IMR-90 (cell line): ENCODE measurements around the gene NARS2. TPM values are rescaled to one million over a fixed set of nuclear protein-coding genes. Genes with fewer than 3 reads are reported as not detected.

Source experiments
- ATAC-seq: fragments of 200-7000 bp; cut with Tn5 transposase; 2 replicates; pipeline ENCODE4 v1.9.1; 2020; ENCODE audit warnings: low read depth, mild to moderate bottlenecking, moderate library complexity
- BruUV-seq: library from RNA; stranded (reverse); fragments of 400-500 nt; replicated peaks from 2 replicates; lab custom pipeline; 2021; lab: Mats Ljungman, UMichigan
- CTCF ChIA-PET: fragments of 300-600 bp; formaldehyde crosslinking; extraction: SDS; loops from one replicate; lab custom pipeline; 2021; ENCODE audit warnings: antibody characterized with exemption; lab: Yijun Ruan, JAX
- POLR2A ChIA-PET: fragments of 300-600 bp; sonication (Branson Sonifier 250); formaldehyde crosslinking; loops from one replicate; lab custom pipeline; 2022; ENCODE audit warnings: antibody characterized with exemption; ENCODE audit not compliant: unreplicated experiment; lab: Charles Lee
- DNase-seq: peaks from one replicate; pipeline ENCODE4 v3.0.0; 2013
- H2AFZ ChIP-seq: replicated peaks from 2 replicates; pipeline ENCODE3; 2013; ENCODE audit warnings: low read length, mild to moderate bottlenecking; ENCODE audit not compliant: poor library complexity
- H2AK5ac ChIP-seq: 2 replicates; pipeline ENCODE4 v1.6.1; 2013; ENCODE audit warnings: low read depth, low read length, inconsistent platforms
- H2AK9ac ChIP-seq: replicated peaks from 2 replicates; pipeline ENCODE3; 2013; ENCODE audit warnings: mild to moderate bottlenecking, low read depth, low read length, moderate library complexity; ENCODE audit not compliant: poor library complexity
- H2BK120ac ChIP-seq: 2 replicates; pipeline ENCODE4 v1.6.1; 2013; ENCODE audit warnings: low read depth, low read length, inconsistent platforms
- H2BK15ac ChIP-seq: 3 replicates; pipeline ENCODE4 v1.6.1; 2013; ENCODE audit warnings: low read depth, low read length, inconsistent platforms
- H2BK20ac ChIP-seq: 2 replicates; pipeline ENCODE4 v1.6.1; 2013; ENCODE audit warnings: low read depth, mild to moderate bottlenecking, inconsistent platforms, low read length, moderate library complexity
- H2BK5ac ChIP-seq: 2 replicates; pipeline ENCODE4 v1.6.1; 2013; ENCODE audit warnings: mild to moderate bottlenecking, low read depth, low read length, inconsistent platforms; ENCODE audit not compliant: poor library complexity, severe bottlenecking
- H3K14ac ChIP-seq: replicated peaks from 2 replicates; pipeline ENCODE4 v1.6.1; 2013; ENCODE audit warnings: low read depth, low read length, inconsistent platforms
- H3K18ac ChIP-seq: 2 replicates; pipeline ENCODE4 v1.6.1; 2013; ENCODE audit warnings: low read depth, low read length, control low read depth
- H3K23ac ChIP-seq: 2 replicates; pipeline ENCODE4 v1.6.1; 2013; ENCODE audit warnings: low read depth, low read length, inconsistent platforms
- H3K27ac ChIP-seq: 2 replicates; pipeline ENCODE4 v1.5.1; 2013; ENCODE audit warnings: mild to moderate bottlenecking, control low read depth, low read length; ENCODE audit not compliant: insufficient read depth
- H3K27me3 ChIP-seq: 2 replicates; pipeline ENCODE4 v1.6.1; 2013; ENCODE audit warnings: low read length; ENCODE audit not compliant: control insufficient read depth, insufficient read depth
- H3K36me3 ChIP-seq: 2 replicates; pipeline ENCODE4 v1.6.1; 2013; ENCODE audit warnings: low read length, mixed read lengths; ENCODE audit not compliant: control insufficient read depth, insufficient read depth
- H3K4ac ChIP-seq: 2 replicates; pipeline ENCODE4 v1.6.1; 2013; ENCODE audit warnings: low read depth, low read length, inconsistent platforms
- H3K4me1 ChIP-seq: 2 replicates; pipeline ENCODE4 v1.6.1; 2013; ENCODE audit warnings: low read length, mixed read lengths; ENCODE audit not compliant: control insufficient read depth, insufficient read depth
- H3K4me2 ChIP-seq: 2 replicates; pipeline ENCODE4 v1.6.1; 2013; ENCODE audit warnings: low read depth, mild to moderate bottlenecking, control low read depth, low read length, moderate library complexity
- H3K4me3 ChIP-seq: 2 replicates; pipeline ENCODE4 v1.5.1; 2013; ENCODE audit warnings: low read depth, mild to moderate bottlenecking, control low read depth, low read length, moderate library complexity; ENCODE audit not compliant: insufficient read depth
- H3K56ac ChIP-seq: 2 replicates; pipeline ENCODE4 v1.6.1; 2013; ENCODE audit warnings: low read length, inconsistent platforms; ENCODE audit not compliant: insufficient read depth; ENCODE audit errors: extremely low read depth
- H3K79me1 ChIP-seq, 2 experiments: 2 replicates each; pipeline ENCODE4 v1.6.1; 2013; ENCODE audit warnings: low read length in 2 of 2, inconsistent platforms in 1 of 2, low read depth in 1 of 2
- H3K9ac ChIP-seq: 2 replicates; pipeline ENCODE4 v1.6.1; 2013; ENCODE audit warnings: low read depth, low read length, control low read depth
- H3K9me1 ChIP-seq: 2 replicates; pipeline ENCODE4 v1.6.1; 2013; ENCODE audit warnings: low read length, inconsistent platforms; ENCODE audit not compliant: insufficient read depth
- H3K9me3 ChIP-seq: 2 replicates; pipeline ENCODE4 v1.6.1; 2013; ENCODE audit warnings: low read length; ENCODE audit not compliant: control insufficient read depth, insufficient read depth
- H4K20me1 ChIP-seq: 2 replicates; pipeline ENCODE4 v1.6.1; 2013; ENCODE audit warnings: low read length, inconsistent platforms; ENCODE audit not compliant: insufficient read depth
- H4K5ac ChIP-seq: 2 replicates; pipeline ENCODE4 v1.6.1; 2013; ENCODE audit warnings: mild to moderate bottlenecking, low read depth, low read length, control low read depth
- H4K8ac ChIP-seq, 2 experiments: 2 replicates each; pipeline ENCODE4 v1.6.1; 2013; ENCODE audit warnings: low read depth in 2 of 2, low read length in 2 of 2, control low read depth in 1 of 2, inconsistent platforms in 1 of 2
- H4K91ac ChIP-seq: 2 replicates; pipeline ENCODE4 v1.6.1; 2013; ENCODE audit warnings: low read depth, low read length, inconsistent platforms; ENCODE audit not compliant: insufficient read depth
- BHLHE40 ChIP-seq: fragments of 150-350 bp; IDR thresholded peaks from 2 replicates; pipeline ENCODE4 v1.6.1; 2016; ENCODE audit warnings: mild to moderate bottlenecking, low read depth, low read length
- CEBPB ChIP-seq: IDR thresholded peaks from 2 replicates; pipeline ENCODE4 v1.6.1; 2012; ENCODE audit warnings: low read depth, low read length, improper control_type of control experiment
- ELK1 ChIP-seq: fragments of 150-350 bp; IDR thresholded peaks from 2 replicates; pipeline ENCODE4 v1.6.1; 2016; ENCODE audit warnings: low read depth, mild to moderate bottlenecking, low read length, moderate library complexity, borderline replicate concordance
- MAFK ChIP-seq: IDR thresholded peaks from 2 replicates; pipeline ENCODE4 v1.6.1; 2012; ENCODE audit warnings: low read depth, low read length, improper control_type of control experiment
- MAZ ChIP-seq: IDR thresholded peaks from 2 replicates; pipeline ENCODE4 v1.6.1; 2012; ENCODE audit warnings: low read depth, mild to moderate bottlenecking, low read length, improper control_type of control experiment, moderate library complexity, borderline replicate concordance
- MXI1 ChIP-seq: IDR thresholded peaks from 2 replicates; pipeline ENCODE4 v1.6.1; 2012; ENCODE audit warnings: low read depth, mild to moderate bottlenecking, low read length, moderate library complexity, borderline replicate concordance
- POLR2A ChIP-seq: IDR thresholded peaks from 2 replicates; pipeline ENCODE4 v1.6.1; 2012; ENCODE audit warnings: mild to moderate bottlenecking, low read depth, low read length
- RAD21 ChIP-seq: IDR thresholded peaks from 2 replicates; pipeline ENCODE4 v1.6.1; 2012; ENCODE audit warnings: low read length, improper control_type of control experiment
- RCOR1 ChIP-seq: IDR thresholded peaks from 2 replicates; pipeline ENCODE4 v1.6.1; 2012; ENCODE audit warnings: mild to moderate bottlenecking, low read length, improper control_type of control experiment; ENCODE audit not compliant: insufficient replicate concordance
- RFX5 ChIP-seq: IDR thresholded peaks from 2 replicates; pipeline ENCODE4 v1.8.0; 2012; ENCODE audit warnings: low read depth, mild to moderate bottlenecking, low read length, moderate library complexity
- SMC3 ChIP-seq: fragments of 150-350 bp; IDR thresholded peaks from 2 replicates; pipeline ENCODE4 v1.6.1; 2016; ENCODE audit warnings: low read depth, mild to moderate bottlenecking, antibody characterized with exemption, low read length, moderate library complexity
- USF2 ChIP-seq: fragments of 150-350 bp; IDR thresholded peaks from 2 replicates; pipeline ENCODE4 v1.6.1; 2017; ENCODE audit warnings: mild to moderate bottlenecking, antibody characterized with exemption, low read length, low read depth
- WGBS, 2 experiments: methylation state at CpG; one replicate each; pipeline versions ENCODE4 v1.1.5 to v1.1.7; 2013; ENCODE audit warnings: missing lambda C conversion rate in 2 of 2; ENCODE audit not compliant: insufficient read length in 1 of 2; ENCODE audit errors: extremely low coverage in 2 of 2; 5-methylcytosine and 5-hydroxymethylcytosine counted together
- dilution Hi-C: fragments of 300-500 bp; cut with HindIII; formaldehyde crosslinking; loops from one replicate; pipeline ENCODE4 v1.14.3; 2018; ENCODE audit warnings: low sequenced_read_pairs; ENCODE audit not compliant: unreplicated experiment
- in situ Hi-C: fragments of 300-500 bp; cut with MboI; formaldehyde crosslinking; loops from 3 replicates; pipeline ENCODE4 v1.14.3; 2019; ENCODE audit warnings: low sequenced_read_pairs, inconsistent platforms, mixed read lengths
- intact Hi-C: fragments of 100-400 bp; cut with micrococcal nuclease; formaldehyde crosslinking; loops from 2 replicates; pipeline ENCODE4 v1.10.0; 2022
- polyA plus RNA-seq, 3 experiments: library from polyadenylated mRNA; depleted of rRNA; stranded (reverse); fragments of >200 nt; gene quantifications; 2 replicates each; pipeline ENCODE4 v1.2.3, GENCODE V29; 2012; ENCODE audit warnings: low replicate concordance in 1 of 3
- total RNA-seq: library from RNA; depleted of rRNA; stranded (reverse); fragments of >200 nt; gene quantifications from 2 replicates; pipeline ENCODE4 v1.2.3, GENCODE V29; 2012
- TF ChIP-seq, protein P1 (sequence below): conservative IDR thresholded peaks from 2 replicates; pipeline ENCODE4 v1.5.1; 2012; ENCODE audit warnings: mild to moderate bottlenecking, low read depth, low read length, improper control_type of control experiment

Gene NARS2
- total and polyA plus RNA-seq, 2 of the 4 experiments (the other 2 are of a cell fraction) = 8.0 to 15.8 TPM

DNA sequence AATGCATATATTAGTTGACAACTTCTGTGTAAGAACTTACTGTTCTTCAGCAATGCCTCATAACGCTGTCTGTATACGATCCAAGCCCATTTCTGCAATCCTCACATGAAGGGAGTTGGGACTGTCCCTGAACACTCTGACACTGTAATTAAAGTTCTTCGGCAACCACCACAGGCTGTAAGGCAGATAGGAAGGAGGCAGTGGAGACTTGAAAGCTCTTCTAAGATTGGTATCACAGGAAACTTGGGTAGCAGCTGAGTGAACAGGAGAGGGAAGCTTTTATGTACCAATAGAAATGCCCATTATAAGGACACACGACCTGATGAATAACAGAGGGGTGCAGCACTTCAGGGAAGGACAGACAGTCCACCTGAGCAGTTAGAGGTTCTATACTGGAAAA lies 145.0 kb downstream of the NARS2 start:
- no peaks in the 10 kb centered on the region for H4K20me1 ChIP-seq
- no peak overlapping the region for H3K4me2 ChIP-seq
- intact Hi-C loops = loop anchor here (5.0 kb wide), 1 partner anchor 68 kb away; no protein-coding TSS in a partner anchor
- H2BK120ac ChIP-seq = no peak overlapping the region
- ATAC-seq = no peak
- H3K9me1 ChIP-seq = no peaks in the 10 kb centered on the region
- in situ Hi-C loops = no loop called here
- no peak overlapping the region for H3K9ac ChIP-seq
- no peaks in the 10 kb centered on the region for H3K36me3 ChIP-seq
- H4K91ac ChIP-seq = no peak overlapping the region
- H4K8ac ChIP-seq = no peak overlapping the region
- H3K9me3 ChIP-seq = no peaks in the 10 kb centered on the region
- H3K56ac ChIP-seq = no peak overlapping the region
- no peak overlapping the region for H4K5ac ChIP-seq
- WGBS, 2 experiments = no CpG with 5 or more reads among the region's 4 CpGs
- no peak overlapping the region for H3K14ac ChIP-seq
- no peak overlapping the region for H3K27ac ChIP-seq
- no peak overlapping the region for H3K4me3 ChIP-seq
- no peak overlapping the region for H2AK9ac ChIP-seq
- no peak for DNase-seq
- H3K4ac ChIP-seq = no peak overlapping the region
- BruUV-seq = no TSS peak
- H2BK15ac ChIP-seq = no peak overlapping the region
- TF ChIP-seq RAD21 (no peak), POLR2A (no peak), SMC3 (no peak), MXI1 (no peak), USF2 (no peak), MAFK (no peak), MAZ (no peak), RCOR1 (no peak), CEBPB (no peak), RFX5 (no peak), ELK1 (no peak), BHLHE40 (no peak)
- TF ChIP-seq, protein P1, sequence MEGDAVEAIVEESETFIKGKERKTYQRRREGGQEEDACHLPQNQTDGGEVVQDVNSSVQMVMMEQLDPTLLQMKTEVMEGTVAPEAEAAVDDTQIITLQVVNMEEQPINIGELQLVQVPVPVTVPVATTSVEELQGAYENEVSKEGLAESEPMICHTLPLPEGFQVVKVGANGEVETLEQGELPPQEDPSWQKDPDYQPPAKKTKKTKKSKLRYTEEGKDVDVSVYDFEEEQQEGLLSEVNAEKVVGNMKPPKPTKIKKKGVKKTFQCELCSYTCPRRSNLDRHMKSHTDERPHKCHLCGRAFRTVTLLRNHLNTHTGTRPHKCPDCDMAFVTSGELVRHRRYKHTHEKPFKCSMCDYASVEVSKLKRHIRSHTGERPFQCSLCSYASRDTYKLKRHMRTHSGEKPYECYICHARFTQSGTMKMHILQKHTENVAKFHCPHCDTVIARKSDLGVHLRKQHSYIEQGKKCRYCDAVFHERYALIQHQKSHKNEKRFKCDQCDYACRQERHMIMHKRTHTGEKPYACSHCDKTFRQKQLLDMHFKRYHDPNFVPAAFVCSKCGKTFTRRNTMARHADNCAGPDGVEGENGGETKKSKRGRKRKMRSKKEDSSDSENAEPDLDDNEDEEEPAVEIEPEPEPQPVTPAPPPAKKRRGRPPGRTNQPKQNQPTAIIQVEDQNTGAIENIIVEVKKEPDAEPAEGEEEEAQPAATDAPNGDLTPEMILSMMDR = no peak
- H3K79me1 ChIP-seq = no peaks in the 10 kb centered on the region
- H2BK5ac ChIP-seq = no peak overlapping the region
- no peaks in the 10 kb centered on the region for H3K27me3 ChIP-seq
- H3K18ac ChIP-seq = no peak overlapping the region
- ChIA-PET CTCF (interaction anchor here (1.5 to 1.8 kb wide), 2 partner anchors 9 to 10 kb away, joined by 3 to 7 read pairs; no protein-coding TSS in a partner anchor), POLR2A (no interaction called here)
- no peak overlapping the region for H3K23ac ChIP-seq
- peaks cover 3% of the 10 kb centered on the region for H3K4me1 ChIP-seq
- H2AFZ ChIP-seq = no peak overlapping the region
- no peak overlapping the region for H2BK20ac ChIP-seq
- H2AK5ac ChIP-seq = no peak overlapping the region
- dilution Hi-C loops = no loop called here
